Chondrocyte (in vitro differentiated cells): ENCODE results near the gene MGAT4C. TPM values are rescaled to one million over a fixed set of nuclear protein-coding genes. Genes with fewer than 3 reads are reported as not detected.

Source experiments
- DNase-seq: peaks from one replicate; pipeline ENCODE4 v3.0.0; 2021; ENCODE audit warnings: mixed read lengths, low spot score
- H3K27ac Mint-ChIP-seq: one replicate; pipeline ENCODE4 v1.8.0; 2021; ENCODE audit warnings: mild to moderate bottlenecking, moderate library complexity, mixed read lengths; ENCODE audit not compliant: unreplicated experiment
- H3K27me3 Mint-ChIP-seq: 2 replicates; pipeline ENCODE4 v1.8.0; 2021; ENCODE audit warnings: low read depth, mixed read lengths
- H3K36me3 Mint-ChIP-seq: 2 replicates; pipeline ENCODE4 v1.8.0; 2021; ENCODE audit warnings: low read depth, mixed read lengths
- H3K4me1 Mint-ChIP-seq: 2 replicates; pipeline ENCODE4 v1.8.0; 2021; ENCODE audit warnings: low read depth, mild to moderate bottlenecking, mixed read lengths
- H3K4me3 Mint-ChIP-seq: one replicate; pipeline ENCODE4 v1.8.0; 2021; ENCODE audit warnings: mild to moderate bottlenecking, moderate library complexity, mixed read lengths; ENCODE audit not compliant: unreplicated experiment
- H3K9me3 Mint-ChIP-seq: 2 replicates; pipeline ENCODE4 v1.8.0; 2021; ENCODE audit warnings: low read depth, mixed read lengths
- total RNA-seq: library from RNA; stranded (reverse); gene quantifications from 3 replicates; pipeline ENCODE4 v1.2.1, GENCODE V29; 2021
- TF ChIP-seq, protein P1 (sequence below): fragments of 200-600 bp; sonication (generic); IDR thresholded peaks from 2 replicates; pipeline ENCODE4 v1.5.0; 2021; ENCODE audit warnings: antibody characterized with exemption, mild to moderate bottlenecking, moderate library complexity

The MGAT4C gene
- total RNA-seq, 1 donor from 2014 or later, result 0.30 TPM

DNA sequence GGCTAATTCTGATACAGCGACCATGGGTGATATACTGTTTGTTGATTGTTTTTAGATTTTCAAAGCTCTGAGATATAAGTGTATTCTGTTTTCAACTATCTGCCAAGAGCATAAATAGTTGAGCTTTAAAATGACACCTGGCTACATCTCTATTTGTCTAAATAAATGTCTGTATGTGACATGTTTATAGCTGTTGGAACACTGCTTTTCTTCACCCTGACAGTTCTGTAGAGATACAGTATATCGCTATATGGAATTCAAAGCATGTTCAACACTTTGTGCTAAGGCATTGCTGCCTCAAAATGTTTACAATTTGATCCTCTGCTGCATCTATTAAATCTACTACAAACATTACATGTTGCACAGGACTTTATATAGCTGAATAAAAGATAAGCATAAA lies 27.4 kb upstream of the MGAT4C start:
- Mint-ChIP-seq H3K4me1 (no peaks in the 10 kb centered on the region), H3K27ac (no peak overlapping the region), H3K9me3 (no peaks in the 10 kb centered on the region), H3K27me3 (no peaks in the 10 kb centered on the region), H3K36me3 (no peaks in the 10 kb centered on the region), H3K4me3 (no peak overlapping the region)
- no peak for DNase-seq
- TF ChIP-seq, protein P1, sequence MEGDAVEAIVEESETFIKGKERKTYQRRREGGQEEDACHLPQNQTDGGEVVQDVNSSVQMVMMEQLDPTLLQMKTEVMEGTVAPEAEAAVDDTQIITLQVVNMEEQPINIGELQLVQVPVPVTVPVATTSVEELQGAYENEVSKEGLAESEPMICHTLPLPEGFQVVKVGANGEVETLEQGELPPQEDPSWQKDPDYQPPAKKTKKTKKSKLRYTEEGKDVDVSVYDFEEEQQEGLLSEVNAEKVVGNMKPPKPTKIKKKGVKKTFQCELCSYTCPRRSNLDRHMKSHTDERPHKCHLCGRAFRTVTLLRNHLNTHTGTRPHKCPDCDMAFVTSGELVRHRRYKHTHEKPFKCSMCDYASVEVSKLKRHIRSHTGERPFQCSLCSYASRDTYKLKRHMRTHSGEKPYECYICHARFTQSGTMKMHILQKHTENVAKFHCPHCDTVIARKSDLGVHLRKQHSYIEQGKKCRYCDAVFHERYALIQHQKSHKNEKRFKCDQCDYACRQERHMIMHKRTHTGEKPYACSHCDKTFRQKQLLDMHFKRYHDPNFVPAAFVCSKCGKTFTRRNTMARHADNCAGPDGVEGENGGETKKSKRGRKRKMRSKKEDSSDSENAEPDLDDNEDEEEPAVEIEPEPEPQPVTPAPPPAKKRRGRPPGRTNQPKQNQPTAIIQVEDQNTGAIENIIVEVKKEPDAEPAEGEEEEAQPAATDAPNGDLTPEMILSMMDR, result no peak

DNA sequence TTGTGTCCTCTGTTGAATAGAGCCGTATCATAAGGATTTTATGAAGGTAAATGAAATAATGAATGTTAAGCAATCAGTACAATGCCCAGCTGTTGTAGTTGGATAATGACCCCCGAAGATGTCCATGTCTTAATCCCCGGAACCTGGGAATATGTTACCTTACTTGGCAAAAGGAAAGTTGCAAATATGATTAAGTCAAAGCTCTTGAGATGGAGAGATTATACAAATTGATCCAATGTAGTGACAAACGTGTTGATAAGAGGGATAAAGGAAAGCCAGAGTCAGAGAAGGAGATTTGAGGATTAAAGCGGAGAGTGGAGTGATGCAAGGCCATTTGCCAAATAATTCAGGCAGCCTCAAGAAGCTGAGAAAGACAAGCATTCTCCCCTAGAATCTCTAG lies 19.2 kb upstream of the MGAT4C start:
- Mint-ChIP-seq H3K4me1 (no peaks in the 10 kb centered on the region), H3K9me3 (no peaks in the 10 kb centered on the region), H3K36me3 (no peaks in the 10 kb centered on the region), H3K4me3 (no peak overlapping the region), H3K27me3 (peaks cover 4% of the 10 kb centered on the region), H3K27ac (no peak overlapping the region)
- no peak for DNase-seq
- TF ChIP-seq, protein P1, result no peak

DNA sequence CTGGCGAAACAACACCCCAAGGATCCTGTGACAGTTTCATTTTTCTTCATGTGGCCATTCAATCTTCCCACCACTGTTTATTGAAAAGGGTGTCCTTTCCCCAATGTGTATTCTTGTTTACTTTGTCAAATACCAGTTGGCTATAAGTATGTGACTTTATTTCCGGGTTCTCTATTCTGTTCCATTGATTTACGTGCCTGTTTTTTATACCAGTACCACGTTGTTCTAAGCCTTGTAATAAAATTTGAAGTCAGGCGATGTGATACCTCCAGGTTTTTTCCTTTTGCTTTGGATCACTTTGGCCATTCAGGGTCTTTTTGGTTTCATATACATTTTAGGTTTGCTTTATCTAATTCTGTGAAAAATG lies 9.1 kb upstream of the MGAT4C start:
- H3K36me3 Mint-ChIP-seq, result no peaks in the 10 kb centered on the region
- DNase-seq, result no peak
- TF ChIP-seq, protein P1, result no peak
- H3K27me3 Mint-ChIP-seq, result peaks cover 12% of the 10 kb centered on the region
- no peak overlapping the region for H3K27ac Mint-ChIP-seq
- H3K4me1 Mint-ChIP-seq, result no peaks in the 10 kb centered on the region
- H3K4me3 Mint-ChIP-seq, result no peak overlapping the region
- peaks cover 3% of the 10 kb centered on the region for H3K9me3 Mint-ChIP-seq

DNA sequence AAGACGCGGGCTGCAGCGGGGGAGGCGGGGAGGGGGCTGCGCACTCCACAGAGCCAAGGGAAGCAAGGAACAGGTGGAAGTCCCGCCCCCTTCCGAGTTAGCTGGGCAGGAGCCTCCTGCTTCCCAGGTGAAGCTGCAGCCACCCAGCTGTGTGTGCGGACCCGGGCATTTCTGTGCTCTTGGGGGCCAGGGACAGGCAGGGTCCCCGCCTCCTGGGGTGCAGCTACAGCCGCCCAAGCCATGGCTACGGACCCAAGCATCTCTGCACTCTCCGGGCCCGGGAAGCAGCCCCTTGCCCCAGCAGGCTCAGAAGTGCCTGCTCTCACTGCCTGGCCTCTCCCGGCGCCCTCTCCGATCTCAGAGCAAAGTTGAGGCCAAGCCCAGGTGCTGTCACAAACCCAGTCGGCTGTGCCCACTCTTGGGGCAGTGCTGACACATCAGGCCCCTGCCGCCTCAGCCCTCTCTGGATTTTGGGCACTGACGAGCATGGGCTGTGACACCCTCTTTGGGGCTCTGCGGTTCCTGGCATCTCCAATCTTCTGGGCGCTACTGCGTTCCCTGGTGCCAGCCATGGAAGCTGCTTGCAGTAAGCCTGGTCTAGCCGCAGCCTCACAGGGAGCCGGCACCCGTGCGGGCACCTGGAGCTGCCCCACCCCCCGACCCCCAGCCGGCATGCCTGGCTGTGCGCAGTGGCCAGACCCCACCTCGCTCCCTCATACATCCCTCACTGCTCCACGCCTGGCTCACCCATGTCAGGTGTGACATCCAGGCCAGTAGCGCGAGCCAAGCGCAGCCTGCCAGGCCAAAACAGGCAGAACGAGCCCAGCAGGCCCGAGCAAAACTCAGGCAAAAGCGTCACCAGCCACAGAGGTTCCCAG lies 8.5 kb upstream of the MGAT4C start:
- Mint-ChIP-seq H3K9me3 (peaks cover 3% of the 10 kb centered on the region), H3K27ac (no peak overlapping the region), H3K27me3 (peaks cover 11% of the 10 kb centered on the region), H3K4me1 (no peaks in the 10 kb centered on the region), H3K36me3 (no peaks in the 10 kb centered on the region), H3K4me3 (peak overlapping the region; percentile 7)
- peak; percentile 85 for DNase-seq
- TF ChIP-seq, protein P1, result no peak

DNA sequence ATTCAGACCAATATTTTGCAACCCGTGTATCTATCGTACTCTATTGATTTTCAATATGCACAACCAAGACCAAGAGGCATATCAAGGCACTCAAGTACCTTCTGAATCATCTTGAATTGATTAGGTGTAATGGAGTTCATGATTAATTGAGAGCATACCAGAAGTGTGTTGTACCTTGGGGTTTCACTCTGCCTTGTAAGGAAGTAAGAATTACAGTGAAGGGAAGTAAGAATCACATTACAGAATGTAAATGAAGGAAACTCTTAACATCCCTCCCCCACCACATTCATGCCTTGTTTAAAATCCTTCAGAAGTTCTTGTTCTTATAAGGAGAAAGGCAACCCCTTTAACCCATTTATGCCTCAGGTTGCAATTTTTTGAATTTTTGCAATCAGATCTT lies 5.4 kb upstream of the MGAT4C start:
- Mint-ChIP-seq H3K4me3 (no peak overlapping the region), H3K36me3 (no peaks in the 10 kb centered on the region), H3K27ac (no peak overlapping the region), H3K9me3 (peaks cover 3% of the 10 kb centered on the region), H3K4me1 (no peaks in the 10 kb centered on the region), H3K27me3 (peaks cover 6% of the 10 kb centered on the region)
- TF ChIP-seq, protein P1, result no peak
- no peak for DNase-seq
